ENCODE measurements around the gene FTO. TPM values are rescaled to one million over a fixed set of nuclear protein-coding genes. Genes with fewer than 3 reads are reported as not detected.

FTO gene
- total and polyA plus RNA-seq, 2 of the 13 experiments (the other 11 are each of a cell fraction or from before 2014, with no cell fraction given) = 41.6 to 55.8 TPM

- ChIA-PET POLR2A (no interaction called here), CTCF (ENCODE audit: low intra/inter-chr PET ratio, low total read pairs) (no interaction called here)
- 99% methylated on average over 6 of the region's 6 CpGs for WGBS (ENCODE audit: low lambda C conversion rate)
- H3K27ac ChIP-seq (ENCODE audit: extremely low read length, insufficient read depth, low read length) = no peak overlapping the region
- H3K9ac ChIP-seq (ENCODE audit: insufficient read depth, low read depth, low read length) = no peak overlapping the region
- no peak overlapping the region for H3K4me3 ChIP-seq (replicated peaks in 1 of 3; ENCODE audit: insufficient read depth in 1 of 3, low read depth in 2 of 3, low read length in 3 of 3)
- DNase-seq (ENCODE audit: low spot score) = no peak
- no peaks in the 10 kb centered on the region for H3K27me3 ChIP-seq (ENCODE audit: control insufficient read depth in 1 of 2, insufficient read depth in 2 of 2, low read length in 2 of 2)
- no peaks in the 10 kb centered on the region; a peak in 1 of 5 replicates for H3K36me3 ChIP-seq (replicated peaks in 1 of 2; ENCODE audit: control insufficient read depth in 1 of 2, insufficient read depth in 2 of 2, low read length in 2 of 2)
- in situ Hi-C loops (cut with HindIII; ENCODE audit: extremely low pct_ligation_motif_present, low pct_unique_long_range_greater_than_20kb) (no loop called here), intact Hi-C loops (cut with micrococcal nuclease; ENCODE audit: unreplicated experiment) (no loop called here)
- no TSS peak for BruUV-seq (replicated peaks)
- no peaks in the 10 kb centered on the region for H3K9me3 ChIP-seq (ENCODE audit: low read length)
- no peak for ATAC-seq
- FAIRE-seq = no peak
- peaks cover 30% of the 10 kb centered on the region for H3K4me1 ChIP-seq (ENCODE audit: insufficient read depth, low read length)
- H2AFZ ChIP-seq (ENCODE audit: low read length) = no peak overlapping the region
- no peaks in the 10 kb centered on the region for H4K20me1 ChIP-seq (ENCODE audit: insufficient read depth, low read length)
- no peak overlapping the region for H3K4me2 ChIP-seq (ENCODE audit: low read depth, low read length)
- TF ChIP-seq, protein P1, sequence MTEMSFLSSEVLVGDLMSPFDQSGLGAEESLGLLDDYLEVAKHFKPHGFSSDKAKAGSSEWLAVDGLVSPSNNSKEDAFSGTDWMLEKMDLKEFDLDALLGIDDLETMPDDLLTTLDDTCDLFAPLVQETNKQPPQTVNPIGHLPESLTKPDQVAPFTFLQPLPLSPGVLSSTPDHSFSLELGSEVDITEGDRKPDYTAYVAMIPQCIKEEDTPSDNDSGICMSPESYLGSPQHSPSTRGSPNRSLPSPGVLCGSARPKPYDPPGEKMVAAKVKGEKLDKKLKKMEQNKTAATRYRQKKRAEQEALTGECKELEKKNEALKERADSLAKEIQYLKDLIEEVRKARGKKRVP (CRISPR knock-in tag; IDR thresholded peaks at IDR 0.05) = peak in 1 of 2 experiments; percentile 65; a peak in 2 of 4 replicates
- TF ChIP-seq CEBPB (IDR thresholded peaks at IDR 0.05; ENCODE audit: borderline replicate concordance, low read depth, low read length) (peak; percentile 91), REPIN1 (CRISPR knock-in tag; IDR thresholded peaks at IDR 0.05; ENCODE audit: borderline replicate concordance, low read depth) (no peak), ISL2 (CRISPR knock-in tag; IDR thresholded peaks at IDR 0.05) (no peak), CEBPG (CRISPR knock-in tag; IDR thresholded peaks at IDR 0.05) (peak; percentile 72), SNAPC2 (CRISPR knock-in tag; IDR thresholded peaks at IDR 0.05) (no peak)
- H3K79me2 ChIP-seq (ENCODE audit: insufficient read depth, low read length) = no peaks in the 10 kb centered on the region
Measured at GRCh38 chr16:53852678-53853077, 148.7 kb downstream of the FTO start.

- Histone ChIP-seq H3K4me2 (ENCODE audit: low read depth, low read length) (no peak overlapping the region), H3K9me3 (ENCODE audit: low read length) (no peaks in the 10 kb centered on the region), H3K27me3 (ENCODE audit: control insufficient read depth in 1 of 2, insufficient read depth in 2 of 2, low read length in 2 of 2) (no peaks in the 10 kb centered on the region), H2AFZ (ENCODE audit: low read length) (no peak overlapping the region), H3K79me2 (ENCODE audit: insufficient read depth, low read length) (no peaks in the 10 kb centered on the region), H3K9ac (ENCODE audit: insufficient read depth, low read depth, low read length) (no peak overlapping the region), H3K4me1 (ENCODE audit: insufficient read depth, low read length) (peaks cover 12% of the 10 kb centered on the region), H3K4me3 (replicated peaks in 1 of 3; ENCODE audit: insufficient read depth in 1 of 3, low read depth in 2 of 3, low read length in 3 of 3) (no peak overlapping the region), H3K27ac (ENCODE audit: extremely low read length, insufficient read depth, low read length) (no peak overlapping the region), H3K36me3 (replicated peaks in 1 of 2; ENCODE audit: control insufficient read depth in 1 of 2, insufficient read depth in 2 of 2, low read length in 2 of 2) (no peaks in the 10 kb centered on the region; a peak in 1 of 5 replicates), H4K20me1 (ENCODE audit: insufficient read depth, low read length) (no peaks in the 10 kb centered on the region)
- POLR2A ChIA-PET = no interaction called here
- CTCF ChIA-PET (ENCODE audit: low intra/inter-chr PET ratio, low total read pairs) = no interaction called here
- no peak for TF ChIP-seq ZNF552 (CRISPR knock-in tag; IDR thresholded peaks at IDR 0.05; ENCODE audit: borderline replicate concordance)
- DNase-seq (ENCODE audit: low spot score) (no peak), ATAC-seq (no peak), FAIRE-seq (no peak)
- BruUV-seq (replicated peaks) = no TSS peak
- intact Hi-C loops (cut with micrococcal nuclease; ENCODE audit: unreplicated experiment) = no loop called here
- in situ Hi-C loops (cut with HindIII; ENCODE audit: extremely low pct_ligation_motif_present, low pct_unique_long_range_greater_than_20kb) = no loop called here
Measured at GRCh38 chr16:53855056-53855455, 151.1 kb downstream of the FTO start.
